Measurements from ENCODE around the gene MAP4K1.

The MAP4K1 gene

GRCh38 chr19:38577826-38578225 is 39.9 kb downstream of the MAP4K1 start:
- H3K9me3 ChIP-seq (ENCODE audit: control insufficient read depth, low read length), result no peaks in the 10 kb centered on the region
- no peaks in the 10 kb centered on the region for H3K79me1 ChIP-seq (replicated peaks; ENCODE audit: low read length, poor library complexity, severe bottlenecking)
- H2BK5ac ChIP-seq (ENCODE audit: low read depth, low read length, poor library complexity, severe bottlenecking), result no peak overlapping the region
- no peak overlapping the region for H2BK12ac ChIP-seq (ENCODE audit: low read length in 2 of 2)
- H3K18ac ChIP-seq (ENCODE audit: low read depth in 1 of 2, low read length in 2 of 2), result no peak overlapping the region
- no peak overlapping the region for H3K14ac ChIP-seq (ENCODE audit: low read length in 2 of 2)
- H3K4me3 ChIP-seq (ENCODE audit: insufficient read depth in 1 of 2, low read depth in 1 of 2, low read length in 2 of 2), result peak overlapping the region in 1 of 2 experiments; percentile 19
- H2BK120ac ChIP-seq (ENCODE audit: low read depth, low read length), result no peak overlapping the region
- no peak overlapping the region for H2AFZ ChIP-seq (ENCODE audit: low read depth, low read length)
- no peak overlapping the region for H3K4ac ChIP-seq (ENCODE audit: low read depth in 1 of 2, low read length in 2 of 2)
- WGBS, result 84% methylated on average over 11 of the region's 11 CpGs
- no peak overlapping the region for H2AK5ac ChIP-seq (ENCODE audit: low read length, severe bottlenecking)
- H3K27me3 ChIP-seq (ENCODE audit: control insufficient read depth in 1 of 2, insufficient read depth in 1 of 2, low read length in 2 of 2), result peaks cover 0 to 3% of the 10 kb centered on the region in 2 experiments
- H2BK15ac ChIP-seq (ENCODE audit: low read depth, poor library complexity, severe bottlenecking), result no peak overlapping the region
- H3K27ac ChIP-seq (ENCODE audit: low read length, poor library complexity, severe bottlenecking), result no peak overlapping the region
- no peaks in the 10 kb centered on the region for H3K4me1 ChIP-seq (ENCODE audit: control insufficient read depth, insufficient read depth, low read depth, low read length)
- DNase-seq, result no peak
- no peak overlapping the region for H4K91ac ChIP-seq (ENCODE audit: low read length)
- no peaks in the 10 kb centered on the region for H3K36me3 ChIP-seq (ENCODE audit: control insufficient read depth in 1 of 2, insufficient read depth in 2 of 2, low read depth in 1 of 2, low read length in 2 of 2)
- H3K23ac ChIP-seq (ENCODE audit: low read length in 2 of 2), result no peak overlapping the region
- H3K9ac ChIP-seq (ENCODE audit: low read length), result no peak overlapping the region
- no peak overlapping the region for H3K4me2 ChIP-seq (ENCODE audit: low read length, poor library complexity, severe bottlenecking)
- no peak overlapping the region for H4K8ac ChIP-seq (ENCODE audit: low read length)

- Histone ChIP-seq H4K91ac (ENCODE audit: low read length) (no peak overlapping the region), H2BK15ac (ENCODE audit: low read depth, poor library complexity, severe bottlenecking) (no peak overlapping the region), H2AFZ (ENCODE audit: low read depth, low read length) (no peak overlapping the region), H3K79me1 (replicated peaks; ENCODE audit: low read length, poor library complexity, severe bottlenecking) (no peaks in the 10 kb centered on the region), H3K4me2 (ENCODE audit: low read length, poor library complexity, severe bottlenecking) (no peak overlapping the region), H3K18ac (ENCODE audit: low read depth in 1 of 2, low read length in 2 of 2) (no peak overlapping the region), H2BK120ac (ENCODE audit: low read depth, low read length) (no peak overlapping the region), H3K14ac (ENCODE audit: low read length in 2 of 2) (no peak overlapping the region), H4K8ac (ENCODE audit: low read length) (no peak overlapping the region), H3K23ac (ENCODE audit: low read length in 2 of 2) (no peak overlapping the region), H2BK12ac (ENCODE audit: low read length in 2 of 2) (no peak overlapping the region), H3K27me3 (ENCODE audit: control insufficient read depth in 1 of 2, insufficient read depth in 1 of 2, low read length in 2 of 2) (peaks cover 18 to 19% of the 10 kb centered on the region in 2 experiments), H3K4ac (ENCODE audit: low read depth in 1 of 2, low read length in 2 of 2) (no peak overlapping the region), H2BK5ac (ENCODE audit: low read depth, low read length, poor library complexity, severe bottlenecking) (no peak overlapping the region), H3K9me3 (ENCODE audit: control insufficient read depth, low read length) (no peaks in the 10 kb centered on the region), H3K4me3 (ENCODE audit: insufficient read depth in 1 of 2, low read depth in 1 of 2, low read length in 2 of 2) (no peak overlapping the region), H3K4me1 (ENCODE audit: control insufficient read depth, insufficient read depth, low read depth, low read length) (no peaks in the 10 kb centered on the region), H3K27ac (ENCODE audit: low read length, poor library complexity, severe bottlenecking) (no peak overlapping the region), H2AK5ac (ENCODE audit: low read length, severe bottlenecking) (no peak overlapping the region), H3K36me3 (ENCODE audit: control insufficient read depth in 1 of 2, insufficient read depth in 2 of 2, low read depth in 1 of 2, low read length in 2 of 2) (no peaks in the 10 kb centered on the region), H3K9ac (ENCODE audit: low read length) (no peak overlapping the region)
- 59% methylated on average over 2 of the region's 2 CpGs for WGBS
- no peak for DNase-seq
Observed at GRCh38 chr19:38571682-38572081, 46.1 kb downstream of the MAP4K1 start.

DNA sequence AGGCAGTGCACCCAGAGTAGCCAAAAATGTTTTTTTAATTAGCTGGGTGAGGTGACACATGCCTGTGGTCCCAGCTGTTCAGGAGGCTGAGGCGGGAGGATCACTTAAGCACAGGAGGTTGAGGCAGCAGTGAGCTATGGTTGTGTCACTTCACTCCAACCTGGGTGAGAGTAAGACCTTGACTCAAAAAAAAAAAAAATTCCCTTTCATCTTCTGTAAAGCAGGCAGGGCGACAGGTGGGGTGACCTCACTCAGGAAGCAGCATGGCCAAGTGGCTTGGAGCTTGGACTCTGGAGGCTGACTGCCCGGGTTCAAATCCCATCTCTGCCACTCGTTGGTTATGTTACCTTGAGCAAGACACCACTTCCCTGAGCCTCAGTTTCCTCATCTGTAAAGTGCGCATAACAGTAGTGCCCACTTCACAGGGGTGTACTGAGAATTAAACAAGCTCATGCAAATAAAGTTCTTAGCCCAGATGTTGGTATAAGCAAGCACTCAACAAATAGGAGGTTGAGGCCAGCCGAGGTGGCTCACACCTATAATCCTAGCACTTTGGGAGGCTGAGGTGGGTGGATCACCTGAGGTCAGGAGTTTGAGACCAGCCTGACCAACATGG is 48.3 kb downstream of the MAP4K1 start:
- Histone ChIP-seq H3K36me3 (ENCODE audit: control insufficient read depth in 1 of 2, insufficient read depth in 2 of 2, low read depth in 1 of 2, low read length in 2 of 2) (no peaks in the 10 kb centered on the region), H4K8ac (ENCODE audit: low read length) (no peak overlapping the region), H3K9ac (ENCODE audit: low read length) (no peak overlapping the region), H3K23ac (ENCODE audit: low read length in 2 of 2) (no peak overlapping the region), H3K27me3 (ENCODE audit: control insufficient read depth in 1 of 2, insufficient read depth in 1 of 2, low read length in 2 of 2) (peaks cover 16 to 34% of the 10 kb centered on the region in 2 experiments), H2BK5ac (ENCODE audit: low read depth, low read length, poor library complexity, severe bottlenecking) (no peak overlapping the region), H2BK120ac (ENCODE audit: low read depth, low read length) (no peak overlapping the region), H3K18ac (ENCODE audit: low read depth in 1 of 2, low read length in 2 of 2) (no peak overlapping the region), H3K9me3 (ENCODE audit: control insufficient read depth, low read length) (no peaks in the 10 kb centered on the region), H3K4me2 (ENCODE audit: low read length, poor library complexity, severe bottlenecking) (no peak overlapping the region), H3K14ac (ENCODE audit: low read length in 2 of 2) (no peak overlapping the region), H3K4me1 (ENCODE audit: control insufficient read depth, insufficient read depth, low read depth, low read length) (peaks cover 3% of the 10 kb centered on the region), H2AFZ (ENCODE audit: low read depth, low read length) (no peak overlapping the region), H3K4ac (ENCODE audit: low read depth in 1 of 2, low read length in 2 of 2) (no peak overlapping the region), H2BK15ac (ENCODE audit: low read depth, poor library complexity, severe bottlenecking) (no peak overlapping the region), H3K79me1 (replicated peaks; ENCODE audit: low read length, poor library complexity, severe bottlenecking) (no peaks in the 10 kb centered on the region), H4K91ac (ENCODE audit: low read length) (no peak overlapping the region), H2BK12ac (ENCODE audit: low read length in 2 of 2) (no peak overlapping the region), H3K27ac (ENCODE audit: low read length, poor library complexity, severe bottlenecking) (no peak overlapping the region), H2AK5ac (ENCODE audit: low read length, severe bottlenecking) (no peak overlapping the region), H3K4me3 (ENCODE audit: insufficient read depth in 1 of 2, low read depth in 1 of 2, low read length in 2 of 2) (no peak overlapping the region)
- WGBS, result 82% methylated on average over 6 of the region's 6 CpGs
- no peak for DNase-seq

DNA sequence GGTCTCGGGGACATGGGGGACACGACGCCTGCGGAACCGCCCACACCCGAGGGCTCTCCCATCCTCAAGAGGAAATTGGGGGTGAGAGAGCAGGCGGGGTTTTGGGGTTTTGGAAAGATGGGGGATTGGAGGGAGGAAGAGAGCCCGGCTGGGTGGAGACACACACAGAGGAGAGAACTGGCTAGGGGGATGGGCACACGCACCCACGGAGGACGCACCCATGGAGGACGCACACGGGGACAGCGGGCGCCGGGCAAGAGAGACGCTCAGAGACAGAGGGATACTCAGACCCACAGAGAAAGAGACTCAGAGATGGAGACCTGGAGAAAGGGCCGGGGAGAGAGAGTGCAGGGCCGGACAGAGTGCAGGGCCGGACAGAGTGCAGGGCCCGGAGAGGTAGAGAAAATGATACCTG is 52.1 kb downstream of the MAP4K1 start:
- no peak overlapping the region for H2BK5ac ChIP-seq (ENCODE audit: low read depth, low read length, poor library complexity, severe bottlenecking)
- H4K91ac ChIP-seq (ENCODE audit: low read length), result no peak overlapping the region
- no peak overlapping the region for H3K4me2 ChIP-seq (ENCODE audit: low read length, poor library complexity, severe bottlenecking)
- H3K36me3 ChIP-seq (ENCODE audit: control insufficient read depth in 1 of 2, insufficient read depth in 2 of 2, low read depth in 1 of 2, low read length in 2 of 2), result no peaks in the 10 kb centered on the region
- no peak overlapping the region for H2AK5ac ChIP-seq (ENCODE audit: low read length, severe bottlenecking)
- no peak overlapping the region for H3K4me3 ChIP-seq (ENCODE audit: insufficient read depth in 1 of 2, low read depth in 1 of 2, low read length in 2 of 2)
- no peak overlapping the region for H3K27ac ChIP-seq (ENCODE audit: low read length, poor library complexity, severe bottlenecking)
- no peak overlapping the region for H2BK120ac ChIP-seq (ENCODE audit: low read depth, low read length)
- peaks cover 3% of the 10 kb centered on the region for H3K4me1 ChIP-seq (ENCODE audit: control insufficient read depth, insufficient read depth, low read depth, low read length)
- 90% methylated on average over 21 of the region's 21 CpGs for WGBS
- no peak overlapping the region for H3K18ac ChIP-seq (ENCODE audit: low read depth in 1 of 2, low read length in 2 of 2)
- H3K14ac ChIP-seq (ENCODE audit: low read length in 2 of 2), result no peak overlapping the region
- peak overlapping the region; percentile 23 for H2BK15ac ChIP-seq (ENCODE audit: low read depth, poor library complexity, severe bottlenecking)
- H3K9me3 ChIP-seq (ENCODE audit: control insufficient read depth, low read length), result no peaks in the 10 kb centered on the region
- no peaks in the 10 kb centered on the region for H3K79me1 ChIP-seq (replicated peaks; ENCODE audit: low read length, poor library complexity, severe bottlenecking)
- H2AFZ ChIP-seq (ENCODE audit: low read depth, low read length), result no peak overlapping the region
- H3K27me3 ChIP-seq (ENCODE audit: control insufficient read depth in 1 of 2, insufficient read depth in 1 of 2, low read length in 2 of 2), result peaks cover 10 to 57% of the 10 kb centered on the region in 2 experiments
- no peak overlapping the region for H4K8ac ChIP-seq (ENCODE audit: low read length)
- no peak overlapping the region for H2BK12ac ChIP-seq (ENCODE audit: low read length in 2 of 2)
- no peak overlapping the region for H3K23ac ChIP-seq (ENCODE audit: low read length in 2 of 2)
- no peak overlapping the region for H3K9ac ChIP-seq (ENCODE audit: low read length)
- DNase-seq, result no peak
- H3K4ac ChIP-seq (ENCODE audit: low read depth in 1 of 2, low read length in 2 of 2), result no peak overlapping the region

All from mesenchymal stem cell (in vitro differentiated cells and primary cell).